ENCODE results near the gene SLX4IP.

- TF ChIP-seq CTCF (IDR thresholded peaks at IDR 0.05) (no peak), CBX8 (IDR thresholded peaks at IDR 0.05) (no peak), USF2 (IDR thresholded peaks at IDR 0.05) (no peak), EP300 (IDR thresholded peaks at IDR 0.05) (no peak), MYC (IDR thresholded peaks at IDR 0.05; ENCODE audit: borderline replicate concordance, low read length) (no peak), POLR2A (IDR thresholded peaks at IDR 0.05; ENCODE audit: low read length) (no peak)
Observed at GRCh38 chr20:10580700-10581099, 145.6 kb downstream of the SLX4IP start.
